GM18909 (cell line): ENCODE data around the gene GNG12.
"Not testable (repeated sequence)": the region's sequence is repeated elsewhere in the genome, so short reads cannot be mapped to it uniquely, and the experiment has no call there.

Experiments used
- ATAC-seq: cut with Tn5 transposase; IDR thresholded peaks from one replicate; pipeline ENCODE4 v1.9.1; 2021; ENCODE audit warnings: mild to moderate bottlenecking; ENCODE audit not compliant: unreplicated experiment, poor library complexity

GNG12 gene

DNA sequence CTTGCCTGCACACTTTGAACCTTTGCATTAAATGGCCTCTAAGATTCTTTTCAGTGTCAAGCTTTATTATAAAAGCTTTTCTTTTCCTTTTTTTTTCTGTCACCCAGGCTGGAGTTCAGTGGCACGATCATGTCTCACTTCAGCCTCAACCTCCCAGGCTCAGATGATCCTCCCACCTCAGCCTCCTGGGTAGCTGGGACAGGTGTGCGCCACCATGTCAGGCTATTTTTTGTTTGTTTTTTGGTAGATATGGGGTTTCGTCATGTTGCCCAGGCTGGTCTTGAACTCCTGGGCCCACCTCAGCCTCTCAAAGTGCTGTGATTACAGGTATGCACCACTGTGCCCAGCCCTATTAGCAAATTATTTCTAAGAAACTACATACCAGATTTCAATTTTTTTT lies 95.4 kb downstream of the GNG12 start:
- ATAC-seq: no peak

DNA sequence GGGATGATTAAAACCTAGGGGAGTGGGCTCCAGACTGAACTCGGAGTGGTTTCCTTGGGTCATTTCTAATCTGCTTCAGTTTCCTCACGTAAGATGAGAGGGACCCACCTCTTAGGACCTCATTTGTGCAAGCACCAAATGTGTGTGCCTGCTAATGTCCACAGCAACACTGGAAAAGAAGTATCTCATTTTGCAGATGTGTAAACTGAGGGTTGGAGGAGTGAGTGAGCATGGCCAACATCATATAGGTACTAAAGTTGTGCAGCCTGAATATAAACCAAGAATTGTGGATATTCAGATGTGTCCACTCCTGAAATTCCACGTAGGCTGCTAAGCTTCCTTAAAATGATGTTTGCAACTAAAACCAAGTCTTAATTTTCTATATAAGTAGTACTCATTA lies 96.5 kb downstream of the GNG12 start:
- ATAC-seq: no peak

DNA sequence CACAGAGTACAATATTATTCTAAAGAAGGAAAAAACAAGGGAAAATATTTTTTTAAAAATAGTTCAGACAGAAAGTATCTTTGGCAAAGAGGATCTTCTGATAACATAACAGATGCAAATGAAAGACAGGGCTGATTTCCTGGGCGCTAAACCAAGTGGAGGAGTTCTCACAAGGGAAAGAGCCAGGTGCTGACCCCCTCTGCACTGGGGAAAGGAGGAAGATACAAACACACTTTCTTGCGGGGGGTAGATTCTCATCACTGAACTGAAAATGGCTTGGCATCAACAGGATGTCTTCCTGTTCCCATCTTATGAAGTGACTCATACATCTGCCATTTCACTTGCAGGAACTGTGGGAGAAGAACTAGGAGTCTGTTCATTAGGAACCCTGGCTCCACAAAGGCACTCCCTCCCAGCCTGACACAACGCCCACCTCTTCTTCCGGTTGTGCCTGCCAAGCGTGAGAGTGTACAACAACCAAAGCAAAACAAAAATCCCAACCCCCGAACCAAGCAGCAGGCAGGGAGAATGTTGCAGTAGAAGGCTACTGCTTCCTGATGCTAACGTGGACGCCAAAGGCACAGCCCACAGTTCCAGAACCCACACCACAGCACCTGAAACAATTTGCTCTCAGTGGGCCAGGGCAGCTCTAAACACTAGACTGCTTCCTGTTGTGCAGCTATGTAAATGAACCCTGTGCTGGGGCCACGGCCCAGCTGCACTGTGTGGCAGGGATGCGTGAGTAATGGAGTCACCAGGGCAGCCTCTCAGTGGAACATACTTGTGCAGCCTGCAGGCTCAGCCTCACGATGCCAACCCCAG lies 97.2 kb downstream of the GNG12 start:
- peak; percentile 97 for ATAC-seq

DNA sequence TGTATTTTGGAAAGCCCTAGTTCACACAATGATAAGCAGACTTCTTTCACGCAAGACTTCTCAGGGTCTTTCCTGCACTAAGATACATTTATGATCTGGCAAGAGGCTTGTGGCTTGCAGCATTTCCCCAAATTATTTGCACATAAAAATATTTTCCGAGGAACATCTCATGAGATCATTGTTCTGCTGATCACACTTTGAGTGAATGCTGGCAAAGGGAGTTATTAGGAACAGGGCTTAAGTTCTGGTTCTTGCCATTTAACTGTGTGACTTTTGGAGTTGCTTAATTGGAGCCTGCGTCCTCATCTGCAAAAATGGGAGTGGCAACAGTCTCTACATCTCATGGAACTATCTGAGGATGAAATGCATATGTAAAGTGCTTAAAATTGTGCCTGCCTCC lies 98.1 kb downstream of the GNG12 start:
- no peak for ATAC-seq

DNA sequence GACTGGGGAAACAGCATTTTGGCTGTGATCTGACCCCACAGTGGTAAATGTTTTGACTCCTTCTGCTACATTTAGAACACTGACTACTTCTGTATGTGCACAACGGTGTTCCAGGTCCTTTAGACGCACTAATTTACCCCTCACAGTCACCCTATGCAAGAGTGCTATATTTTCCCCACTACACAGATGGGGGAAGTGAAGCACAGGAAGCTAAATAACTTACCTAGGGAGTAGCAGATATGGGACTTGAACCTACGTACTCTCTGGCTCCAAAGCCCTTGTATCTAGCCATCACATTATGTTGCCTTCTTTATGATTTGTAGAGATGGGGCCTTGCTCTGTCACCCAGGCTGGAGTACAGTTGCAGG lies 99.0 kb downstream of the GNG12 start:
- ATAC-seq: no peak

DNA sequence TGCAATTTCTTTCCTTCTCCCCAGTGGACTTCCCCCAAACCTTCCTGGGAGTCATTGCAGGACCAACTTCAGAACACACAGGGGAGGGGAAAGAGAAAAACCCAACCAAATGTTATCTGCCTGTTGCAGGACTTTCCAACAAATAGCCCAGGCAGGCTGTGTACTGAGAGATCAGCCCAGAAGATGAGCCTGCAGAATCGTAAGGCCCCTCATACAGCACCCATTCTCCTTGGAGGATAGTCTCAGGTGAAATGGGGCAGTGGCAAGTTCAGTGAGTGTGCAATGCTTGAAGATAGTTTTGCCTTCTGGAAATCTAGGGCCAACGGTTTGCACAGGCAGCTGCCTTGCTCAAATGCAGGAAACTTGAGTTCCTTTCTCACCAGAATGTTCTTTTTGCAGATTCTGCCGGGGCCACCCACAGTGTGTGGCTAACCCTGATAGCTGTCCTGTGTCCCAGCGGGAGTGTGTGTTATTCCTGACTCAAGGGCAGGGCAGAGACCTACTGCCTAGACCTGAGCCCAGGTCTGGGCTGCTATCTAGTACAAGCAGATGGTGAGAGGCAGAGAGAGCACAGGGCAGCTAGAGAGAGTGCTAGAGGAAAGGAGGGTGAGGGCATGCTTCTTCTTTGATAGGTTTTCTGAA lies 99.5 kb downstream of the GNG12 start:
- ATAC-seq: no peak

DNA sequence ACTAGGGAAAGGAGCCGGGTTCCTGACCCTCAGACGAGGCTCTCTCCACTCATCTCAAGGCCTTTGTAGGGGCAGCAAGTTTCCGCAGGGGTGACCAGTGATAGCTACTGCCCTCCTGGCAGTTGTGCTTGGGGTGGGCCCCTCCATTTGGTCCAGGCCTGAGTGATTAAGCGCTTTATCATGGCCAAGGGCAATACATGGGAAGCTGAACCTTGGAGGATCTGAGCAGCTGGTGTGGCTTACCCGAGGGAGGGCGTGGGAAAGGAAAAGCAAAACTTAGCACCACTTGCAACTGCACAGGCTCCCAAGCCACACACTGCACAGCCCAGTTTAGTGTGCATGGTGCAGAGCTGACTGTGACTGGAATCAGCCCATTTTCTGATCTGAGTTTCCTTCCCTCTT lies 100.5 kb downstream of the GNG12 start:
- ATAC-seq: peak; percentile 38

DNA sequence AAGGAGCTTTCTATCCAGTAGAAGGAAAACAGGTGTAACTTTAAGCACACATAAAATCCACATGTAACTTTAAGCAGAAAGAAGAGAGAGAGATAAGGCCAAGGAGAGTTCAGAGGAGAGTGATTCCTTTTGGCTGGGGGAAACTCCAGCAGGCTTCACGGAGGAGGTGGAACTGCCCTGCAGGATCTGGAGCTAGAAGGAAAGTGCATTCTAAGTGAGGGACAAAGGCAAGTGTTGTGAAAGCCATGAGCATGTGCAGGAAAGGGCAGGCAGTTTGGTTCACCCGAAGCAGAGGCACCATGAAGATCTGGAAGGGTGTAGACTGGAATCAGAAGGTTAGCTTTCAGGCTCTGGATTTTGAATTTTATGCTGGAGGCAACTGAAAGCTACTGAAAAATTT lies 101.9 kb downstream of the GNG12 start:
- no peak for ATAC-seq

DNA sequence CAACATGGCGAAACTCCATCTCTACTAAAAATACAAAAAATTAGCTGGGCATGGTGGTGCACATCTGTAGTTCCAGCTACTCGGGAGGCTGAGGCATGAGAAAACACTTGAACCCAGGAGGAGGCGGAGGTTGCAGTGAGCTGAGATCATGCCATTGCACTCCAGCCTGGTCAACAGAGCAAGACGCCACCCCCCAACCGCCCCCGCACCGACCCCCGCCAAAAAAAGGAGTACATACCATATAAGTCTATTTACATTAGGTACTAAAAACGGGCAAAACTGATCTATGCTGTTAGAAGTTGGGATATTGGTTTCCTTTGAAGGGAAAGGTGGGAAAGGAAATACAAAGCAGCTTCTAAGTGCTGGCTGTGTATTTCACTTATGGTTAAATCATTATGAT lies 103.0 kb downstream of the GNG12 start:
- ATAC-seq: not testable (repeated sequence)

DNA sequence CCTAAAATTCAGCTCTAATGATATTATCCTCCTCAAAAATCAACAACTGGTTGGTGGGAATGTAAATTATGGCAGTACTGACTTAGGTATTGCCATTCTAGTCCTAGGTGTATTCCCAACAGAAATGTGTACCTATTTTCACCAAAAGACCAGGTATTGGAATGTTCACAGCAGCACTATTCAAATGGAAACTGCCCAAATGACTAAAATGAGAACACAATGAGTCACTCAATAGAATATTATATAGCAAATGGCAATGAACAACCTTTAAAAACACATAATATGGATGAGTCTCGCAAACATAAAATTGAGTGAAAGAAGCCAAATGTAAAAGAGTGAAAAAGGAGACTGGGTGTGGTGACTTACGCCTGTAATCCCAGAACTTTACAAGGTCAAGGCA lies 103.4 kb downstream of the GNG12 start:
- ATAC-seq: no peak

DNA sequence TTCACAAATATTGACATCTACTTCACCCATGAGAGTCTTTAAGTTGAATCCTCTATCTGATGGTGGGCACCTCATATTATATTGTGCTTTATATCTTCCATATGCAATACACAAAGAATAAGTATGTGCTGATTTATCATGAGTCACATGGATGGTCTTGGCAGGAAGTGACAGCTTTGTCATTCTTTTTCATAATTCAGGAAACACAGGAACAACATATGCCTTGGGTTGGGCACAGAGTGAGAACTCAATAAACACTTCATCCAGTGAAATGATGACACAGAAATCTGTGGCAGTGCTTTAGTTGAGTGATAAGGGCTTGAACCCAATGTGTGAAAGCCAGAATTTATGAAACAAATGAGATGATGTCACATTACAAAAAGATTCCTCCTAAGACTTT lies 107.0 kb downstream of the GNG12 start:
- ATAC-seq: no peak

DNA sequence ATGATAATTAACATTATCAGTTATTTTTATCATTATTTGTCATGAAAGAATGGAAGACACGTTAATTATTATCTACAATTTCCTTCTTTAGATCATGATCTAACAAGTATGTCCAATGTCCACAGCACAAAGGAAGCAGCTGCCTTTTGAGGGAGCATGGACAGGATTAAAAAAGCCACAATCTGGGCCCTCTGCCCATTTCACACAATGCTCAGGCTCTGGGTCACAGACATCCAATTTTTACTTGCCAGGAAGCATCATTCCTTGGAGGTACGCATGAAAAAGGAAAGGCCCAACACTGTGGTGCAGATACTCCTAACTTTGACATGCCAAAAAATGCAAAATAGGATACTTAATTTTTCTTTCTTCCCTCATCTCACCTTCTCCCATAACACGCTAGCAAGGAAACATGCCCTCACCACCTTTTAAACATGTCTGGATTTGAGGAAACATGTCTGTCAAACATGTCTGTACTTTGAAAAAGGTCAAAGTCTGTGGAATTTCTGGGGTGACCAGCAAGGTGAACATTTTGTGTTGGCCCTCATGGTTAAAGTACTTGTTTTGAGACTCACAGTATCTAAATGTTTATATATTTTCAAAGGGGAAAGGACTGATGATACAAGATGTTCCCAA lies 108.2 kb downstream of the GNG12 start:
- no peak for ATAC-seq

DNA sequence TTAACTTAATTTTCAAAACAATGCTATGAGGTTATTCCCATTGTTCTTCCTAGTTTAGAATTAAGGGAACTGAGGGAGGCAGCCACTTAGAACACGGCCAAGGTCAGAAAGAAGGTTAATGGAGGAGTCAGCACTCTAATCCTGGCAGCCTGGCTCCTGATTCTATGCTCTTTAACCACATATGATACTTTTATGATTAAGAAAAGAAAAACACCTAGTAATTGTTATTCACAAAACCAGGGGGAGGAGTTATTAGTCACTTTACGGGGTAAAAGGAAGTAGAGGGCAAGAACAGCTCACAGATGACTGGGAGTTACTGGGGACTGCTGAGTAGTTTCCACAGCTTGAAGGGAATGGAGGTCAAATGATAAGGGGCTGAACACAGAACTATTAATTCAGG lies 109.6 kb downstream of the GNG12 start:
- peak; percentile 79 for ATAC-seq

DNA sequence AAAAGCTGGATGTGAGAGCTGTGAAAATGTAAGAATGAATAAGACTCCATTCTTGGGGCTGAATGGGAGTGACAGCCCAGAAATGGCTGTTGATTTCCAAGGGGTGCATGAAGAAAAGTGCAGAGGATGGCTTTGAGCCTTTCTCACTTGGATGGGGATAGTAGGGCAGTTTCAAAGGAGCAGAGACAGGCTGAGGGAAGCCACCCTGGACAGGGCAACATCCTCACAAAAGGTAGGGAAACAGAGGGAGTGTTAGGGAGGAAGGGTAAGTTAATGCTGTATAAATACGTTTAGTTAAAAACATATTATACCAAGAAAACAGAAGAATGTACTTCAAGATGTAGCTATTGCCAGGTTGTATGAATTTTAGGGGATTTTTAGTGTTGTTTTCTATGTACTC lies 110.1 kb downstream of the GNG12 start:
- no peak for ATAC-seq

DNA sequence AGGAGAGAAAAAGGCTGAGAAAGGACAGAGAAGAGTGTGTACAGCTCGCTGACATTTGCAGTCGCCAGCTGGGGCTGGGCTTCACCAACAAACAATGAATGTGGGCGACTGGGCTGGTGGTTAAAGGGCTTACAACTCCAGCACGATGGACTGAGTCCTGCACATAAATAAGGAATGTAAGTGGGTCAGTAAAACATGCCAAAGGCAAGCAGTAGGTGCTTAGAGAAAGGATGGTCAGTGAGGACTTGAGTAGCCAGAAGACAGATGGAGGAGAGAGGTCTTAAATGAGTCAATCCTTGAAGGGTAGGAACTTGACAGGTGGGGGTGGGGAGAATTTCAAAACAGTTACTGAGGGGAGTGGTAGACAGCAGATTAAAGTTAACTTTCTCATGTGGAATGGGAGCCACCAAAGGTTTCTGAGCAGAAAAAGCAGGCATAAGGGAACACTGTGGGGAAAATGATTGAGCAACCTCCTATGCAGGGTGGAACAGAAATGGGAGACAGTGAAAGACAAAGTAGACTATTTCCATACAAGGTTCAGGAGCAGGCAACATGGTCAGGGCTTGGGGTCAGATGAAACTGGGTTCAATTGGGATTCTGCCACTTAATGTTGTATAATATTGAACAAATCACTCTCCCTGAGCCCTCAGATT lies 110.8 kb downstream of the GNG12 start:
- ATAC-seq: no peak

DNA sequence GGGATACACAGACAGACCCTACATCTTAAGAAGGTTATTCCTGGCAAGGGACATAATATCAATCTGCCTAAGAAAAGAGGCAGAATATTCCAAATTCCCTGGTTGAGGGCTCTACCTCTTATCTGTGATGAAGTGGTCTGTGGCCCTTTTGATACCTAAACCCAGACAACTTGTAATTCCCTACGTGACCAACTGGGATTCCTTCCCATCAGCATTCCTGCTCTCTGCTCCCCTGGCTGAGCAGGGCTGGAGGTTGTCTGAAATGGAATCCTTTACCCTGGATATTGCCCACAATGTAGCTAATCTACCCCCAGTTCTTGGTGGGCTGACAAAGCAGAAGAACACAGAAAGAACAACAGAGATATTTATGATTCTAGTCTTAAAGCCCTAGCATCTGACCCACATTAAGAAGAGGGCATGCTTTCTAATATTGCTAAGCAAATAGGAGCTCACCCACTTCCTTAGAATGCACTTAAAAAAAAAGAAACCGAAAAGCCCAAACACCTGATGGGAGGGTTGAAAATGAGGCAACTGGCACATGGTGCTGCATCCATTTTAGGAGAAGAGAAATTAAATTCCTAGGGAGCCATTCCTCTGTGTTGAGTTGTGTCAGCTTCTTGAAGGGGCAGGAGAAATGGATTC lies 111.5 kb downstream of the GNG12 start:
- no peak for ATAC-seq

DNA sequence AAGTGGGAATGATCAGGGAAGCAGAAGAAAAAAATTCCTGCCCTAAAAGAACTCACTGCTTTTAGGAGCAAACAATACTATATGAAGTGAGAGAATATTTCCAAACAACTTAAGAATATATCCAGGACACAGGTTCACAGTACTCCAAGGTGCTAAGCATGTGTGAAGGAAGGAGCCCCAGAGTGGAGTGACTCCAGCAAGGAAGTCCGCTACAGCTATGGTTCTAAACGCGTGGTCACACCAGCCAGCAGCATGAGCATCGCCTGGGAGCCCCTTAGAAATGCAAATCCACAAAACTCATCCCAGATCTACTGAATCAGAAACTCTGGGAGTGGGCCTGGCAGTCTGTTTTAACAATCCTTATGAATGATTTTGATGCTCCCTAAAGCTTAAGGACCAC lies 112.2 kb downstream of the GNG12 start:
- ATAC-seq: no peak

DNA sequence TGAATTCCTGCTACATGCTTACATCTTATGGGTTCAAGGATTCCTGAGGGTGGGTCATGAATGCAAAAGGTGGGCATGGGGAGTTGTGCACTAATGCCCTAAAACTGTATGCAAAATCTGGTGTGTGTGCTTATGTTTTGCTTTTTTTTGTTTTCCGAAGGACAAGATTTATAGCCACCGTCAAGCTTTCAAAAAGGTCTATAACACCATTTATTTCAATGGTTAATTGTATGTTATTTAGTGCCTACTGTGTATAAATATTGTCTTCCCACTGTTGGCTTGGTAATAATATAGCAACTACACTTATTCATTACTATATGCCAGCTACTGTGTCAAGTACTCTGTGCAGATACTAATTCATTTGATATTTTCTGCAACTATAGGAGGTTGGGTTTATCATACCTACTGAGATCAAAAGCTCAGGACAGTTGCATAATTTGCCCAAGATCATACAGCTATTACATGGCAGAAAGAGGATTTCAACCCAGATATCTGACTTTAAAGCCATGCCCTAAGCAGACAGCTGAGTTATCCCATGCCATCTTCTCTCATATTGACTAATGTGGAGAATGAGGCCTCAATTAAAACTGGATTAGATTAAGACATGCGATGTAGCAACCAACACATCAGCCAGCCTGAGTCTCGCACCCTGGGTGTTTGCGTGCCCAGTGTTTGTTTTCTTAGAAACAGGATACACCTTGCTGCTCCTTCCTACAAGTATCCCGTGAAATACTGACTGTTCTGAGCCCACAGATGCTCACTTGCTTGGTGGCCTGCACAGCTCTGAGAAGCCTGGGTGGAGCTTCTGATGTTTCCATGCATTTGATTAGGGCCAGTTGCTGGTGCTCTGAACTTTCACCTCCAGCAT lies 113.7 kb downstream of the GNG12 start:
- no peak for ATAC-seq

DNA sequence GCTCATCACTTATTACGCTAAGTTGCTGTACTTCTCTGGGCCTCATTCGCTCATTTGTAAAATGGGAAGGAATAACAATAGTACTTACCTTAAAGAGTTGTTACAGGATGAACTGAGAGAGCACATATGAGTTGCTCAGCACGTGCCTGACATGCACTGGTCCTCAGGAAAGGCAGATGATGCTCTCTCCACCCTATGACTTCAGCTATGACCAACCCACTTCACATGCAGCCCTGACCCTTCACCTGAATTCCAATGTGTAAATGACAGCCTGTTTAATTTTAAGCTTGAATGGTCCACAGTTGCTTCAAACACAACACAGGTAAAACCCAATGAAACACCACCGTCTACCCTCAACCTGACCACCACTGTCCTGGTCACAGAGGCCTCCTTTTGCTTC lies 115.4 kb downstream of the GNG12 start:
- ATAC-seq: no peak

DNA sequence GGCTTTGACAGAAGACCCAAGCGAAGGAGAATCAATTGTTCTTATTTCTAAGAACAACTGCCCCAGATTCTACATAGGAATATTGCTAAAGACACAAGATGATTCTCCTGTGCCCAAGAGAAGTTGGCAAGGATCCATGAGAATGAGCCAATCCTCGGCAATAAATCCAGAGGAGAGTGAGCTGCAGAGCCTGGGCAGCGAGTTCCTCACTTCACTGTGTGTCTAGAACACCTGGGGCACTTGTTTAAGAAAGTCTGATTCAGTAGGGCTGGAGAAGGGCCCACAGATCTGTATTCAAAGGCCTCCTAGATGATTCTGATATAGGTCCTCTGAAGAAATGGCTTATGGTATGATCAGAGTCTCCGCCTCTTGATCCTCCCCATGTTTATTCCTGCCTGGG lies 116.5 kb downstream of the GNG12 start:
- ATAC-seq: no peak
